DOHH2 (cell line): ENCODE data around the gene FXYD4.

Experiments used
- H3F3A ChIP-seq: fragments of 200-600 bp; sonication (generic), shearing (Covaris generic); 2 replicates; pipeline ENCODE4 v1.6.0; 2016; ENCODE audit warnings: antibody characterized with exemption, mild to moderate bottlenecking; ENCODE audit not compliant: control insufficient read depth, insufficient read depth
- H3K27ac ChIP-seq: fragments of 200-600 bp; sonication (generic); 2 replicates; pipeline ENCODE4 v1.5.1; 2014; ENCODE audit warnings: low read depth, mild to moderate bottlenecking, low read length, moderate library complexity
- H3K27me3 ChIP-seq: fragments of 200-600 bp; sonication (generic); 2 replicates; pipeline ENCODE4 v1.6.1; 2014; ENCODE audit warnings: mild to moderate bottlenecking, low read length, mixed read lengths; ENCODE audit not compliant: control insufficient read depth
- H3K36me3 ChIP-seq: fragments of 200-600 bp; sonication (generic); 2 replicates; pipeline ENCODE4 v1.6.1; 2014; ENCODE audit warnings: mild to moderate bottlenecking, low read length, moderate library complexity, mixed read lengths; ENCODE audit not compliant: control insufficient read depth
- H3K4me1 ChIP-seq: fragments of 200-600 bp; sonication (generic); 2 replicates; pipeline ENCODE4 v1.6.1; 2014; ENCODE audit warnings: mild to moderate bottlenecking, low read length, mixed read lengths; ENCODE audit not compliant: control insufficient read depth
- H3K4me2 ChIP-seq: fragments of 200-600 bp; sonication (generic); 2 replicates; pipeline ENCODE4 v1.6.0; 2014; ENCODE audit warnings: mild to moderate bottlenecking, low read length, moderate library complexity
- H3K4me3 ChIP-seq: fragments of 200-600 bp; sonication (generic); 2 replicates; pipeline ENCODE4 v1.5.1; 2014; ENCODE audit warnings: mild to moderate bottlenecking, low read length, mixed read lengths
- H3K79me2 ChIP-seq: fragments of 200-600 bp; sonication (generic); 2 replicates; pipeline ENCODE4 v1.6.1; 2014; ENCODE audit warnings: mild to moderate bottlenecking, low read length, mixed read lengths; ENCODE audit not compliant: control insufficient read depth
- H3K9me2 ChIP-seq: fragments of 200-600 bp; sonication (generic); replicated peaks from 2 replicates; pipeline ENCODE4 v1.6.1; 2014; ENCODE audit warnings: mild to moderate bottlenecking, low read length, mixed read lengths; ENCODE audit not compliant: control insufficient read depth
- H3K9me3 ChIP-seq: fragments of 200-600 bp; sonication (generic); 2 replicates; pipeline ENCODE4 v1.6.1; 2014; ENCODE audit warnings: antibody characterized with exemption, low read length, mixed read lengths; ENCODE audit not compliant: control insufficient read depth, insufficient read depth
- H4K20me1 ChIP-seq: fragments of 200-600 bp; sonication (generic); 2 replicates; pipeline ENCODE4 v1.6.0; 2014; ENCODE audit warnings: low read depth, mild to moderate bottlenecking, antibody characterized with exemption, low read length, moderate library complexity; ENCODE audit not compliant: control insufficient read depth, insufficient read depth
- CTCF ChIP-seq: fragments of 200-600 bp; sonication (generic); IDR thresholded peaks from one replicate; pipeline ENCODE4 v1.5.1; 2014; ENCODE audit warnings: antibody characterized with exemption, mild to moderate bottlenecking, low read depth, low read length; ENCODE audit not compliant: poor library complexity, severe bottlenecking
- EZH2phosphoT487 ChIP-seq: fragments of 200-600 bp; sonication (generic); IDR thresholded peaks from 2 replicates; pipeline ENCODE4 v1.6.1; 2017; ENCODE audit warnings: borderline replicate concordance, mild to moderate bottlenecking, antibody characterized with exemption, low read length, moderate library complexity, mixed read lengths

The FXYD4 gene

GRCh38 chr10:43323245-43323644 lies 48.2 kb upstream of the FXYD4 start:
- Histone ChIP-seq H3K9me3 (no peaks in the 10 kb centered on the region), H4K20me1 (no peaks in the 10 kb centered on the region), H3K4me2 (no peak overlapping the region), H3K27ac (no peak overlapping the region), H3K9me2 (no peaks in the 10 kb centered on the region), H3F3A (no peaks in the 10 kb centered on the region), H3K36me3 (no peaks in the 10 kb centered on the region), H3K27me3 (peaks cover 3% of the 10 kb centered on the region; the same call in 1 of the 2 replicates), H3K4me1 (no peaks in the 10 kb centered on the region), H3K79me2 (no peaks in the 10 kb centered on the region), H3K4me3 (no peak overlapping the region)
- no peak for TF ChIP-seq EZH2phosphoT487
- TF ChIP-seq CTCF, result no peak

GRCh38 chr10:43324876-43325275 lies 46.6 kb upstream of the FXYD4 start:
- Histone ChIP-seq H3K36me3 (no peaks in the 10 kb centered on the region), H3K4me1 (no peaks in the 10 kb centered on the region), H3K9me2 (no peaks in the 10 kb centered on the region), H3K9me3 (no peaks in the 10 kb centered on the region), H3K27me3 (no peaks in the 10 kb centered on the region), H3F3A (no peaks in the 10 kb centered on the region), H3K4me2 (no peak overlapping the region), H3K27ac (no peak overlapping the region), H4K20me1 (no peaks in the 10 kb centered on the region), H3K4me3 (no peak overlapping the region), H3K79me2 (no peaks in the 10 kb centered on the region)
- no peak for TF ChIP-seq CTCF
- TF ChIP-seq EZH2phosphoT487, result no peak

GRCh38 chr10:43327171-43327570 lies 44.3 kb upstream of the FXYD4 start:
- no peaks in the 10 kb centered on the region for H3K27me3 ChIP-seq
- H4K20me1 ChIP-seq, result no peaks in the 10 kb centered on the region
- H3K9me2 ChIP-seq, result no peaks in the 10 kb centered on the region

More at GRCh38 chr10:43327171-43327570, 44.3 kb upstream of the FXYD4 start:
- Histone ChIP-seq H3K4me2 (no peak overlapping the region), H3K4me1 (no peaks in the 10 kb centered on the region), H3K27ac (no peak overlapping the region), H3K4me3 (no peak overlapping the region), H3K79me2 (no peaks in the 10 kb centered on the region), H3K9me3 (no peaks in the 10 kb centered on the region), H3F3A (no peaks in the 10 kb centered on the region), H3K36me3 (no peaks in the 10 kb centered on the region)
- TF ChIP-seq CTCF (no peak), EZH2phosphoT487 (no peak)
